IMR-90 (cell line): ENCODE results near the gene ITPK1. TPM values are rescaled to one million over a fixed set of nuclear protein-coding genes. Genes with fewer than 3 reads are reported as not detected.

Experiments used
- ATAC-seq: fragments of 200-7000 bp; cut with Tn5 transposase; 2 replicates; pipeline ENCODE4 v1.9.1; 2020; ENCODE audit warnings: low read depth, mild to moderate bottlenecking, moderate library complexity
- BruUV-seq: library from RNA; stranded (reverse); fragments of 400-500 nt; replicated peaks from 2 replicates; lab custom pipeline; 2021; lab: Mats Ljungman, UMichigan
- CTCF ChIA-PET: fragments of 300-600 bp; formaldehyde crosslinking; extraction: SDS; loops from one replicate; lab custom pipeline; 2021; ENCODE audit warnings: antibody characterized with exemption; lab: Yijun Ruan, JAX
- POLR2A ChIA-PET: fragments of 300-600 bp; sonication (Branson Sonifier 250); formaldehyde crosslinking; loops from one replicate; lab custom pipeline; 2022; ENCODE audit warnings: antibody characterized with exemption; ENCODE audit not compliant: unreplicated experiment; lab: Charles Lee
- DNase-seq: peaks from one replicate; pipeline ENCODE4 v3.0.0; 2013
- H2AFZ ChIP-seq: replicated peaks from 2 replicates; pipeline ENCODE3; 2013; ENCODE audit warnings: low read length, mild to moderate bottlenecking; ENCODE audit not compliant: poor library complexity
- H2AK5ac ChIP-seq: 2 replicates; pipeline ENCODE4 v1.6.1; 2013; ENCODE audit warnings: low read depth, low read length, inconsistent platforms
- H2AK9ac ChIP-seq: replicated peaks from 2 replicates; pipeline ENCODE3; 2013; ENCODE audit warnings: mild to moderate bottlenecking, low read depth, low read length, moderate library complexity; ENCODE audit not compliant: poor library complexity
- H2BK120ac ChIP-seq: 2 replicates; pipeline ENCODE4 v1.6.1; 2013; ENCODE audit warnings: low read depth, low read length, inconsistent platforms
- H2BK15ac ChIP-seq: 3 replicates; pipeline ENCODE4 v1.6.1; 2013; ENCODE audit warnings: low read depth, low read length, inconsistent platforms
- H2BK20ac ChIP-seq: 2 replicates; pipeline ENCODE4 v1.6.1; 2013; ENCODE audit warnings: low read depth, mild to moderate bottlenecking, inconsistent platforms, low read length, moderate library complexity
- H2BK5ac ChIP-seq: 2 replicates; pipeline ENCODE4 v1.6.1; 2013; ENCODE audit warnings: mild to moderate bottlenecking, low read depth, low read length, inconsistent platforms; ENCODE audit not compliant: poor library complexity, severe bottlenecking
- H3K14ac ChIP-seq: replicated peaks from 2 replicates; pipeline ENCODE4 v1.6.1; 2013; ENCODE audit warnings: low read depth, low read length, inconsistent platforms
- H3K18ac ChIP-seq: 2 replicates; pipeline ENCODE4 v1.6.1; 2013; ENCODE audit warnings: low read depth, low read length, control low read depth
- H3K23ac ChIP-seq: 2 replicates; pipeline ENCODE4 v1.6.1; 2013; ENCODE audit warnings: low read depth, low read length, inconsistent platforms
- H3K27ac ChIP-seq: 2 replicates; pipeline ENCODE4 v1.5.1; 2013; ENCODE audit warnings: mild to moderate bottlenecking, control low read depth, low read length; ENCODE audit not compliant: insufficient read depth
- H3K27me3 ChIP-seq: 2 replicates; pipeline ENCODE4 v1.6.1; 2013; ENCODE audit warnings: low read length; ENCODE audit not compliant: control insufficient read depth, insufficient read depth
- H3K36me3 ChIP-seq: 2 replicates; pipeline ENCODE4 v1.6.1; 2013; ENCODE audit warnings: low read length, mixed read lengths; ENCODE audit not compliant: control insufficient read depth, insufficient read depth
- H3K4ac ChIP-seq: 2 replicates; pipeline ENCODE4 v1.6.1; 2013; ENCODE audit warnings: low read depth, low read length, inconsistent platforms
- H3K4me1 ChIP-seq: 2 replicates; pipeline ENCODE4 v1.6.1; 2013; ENCODE audit warnings: low read length, mixed read lengths; ENCODE audit not compliant: control insufficient read depth, insufficient read depth
- H3K4me2 ChIP-seq: 2 replicates; pipeline ENCODE4 v1.6.1; 2013; ENCODE audit warnings: low read depth, mild to moderate bottlenecking, control low read depth, low read length, moderate library complexity
- H3K4me3 ChIP-seq: 2 replicates; pipeline ENCODE4 v1.5.1; 2013; ENCODE audit warnings: low read depth, mild to moderate bottlenecking, control low read depth, low read length, moderate library complexity; ENCODE audit not compliant: insufficient read depth
- H3K56ac ChIP-seq: 2 replicates; pipeline ENCODE4 v1.6.1; 2013; ENCODE audit warnings: low read length, inconsistent platforms; ENCODE audit not compliant: insufficient read depth; ENCODE audit errors: extremely low read depth
- H3K79me1 ChIP-seq, 2 experiments: 2 replicates each; pipeline ENCODE4 v1.6.1; 2013; ENCODE audit warnings: low read length in 2 of 2, inconsistent platforms in 1 of 2, low read depth in 1 of 2
- H3K9ac ChIP-seq: 2 replicates; pipeline ENCODE4 v1.6.1; 2013; ENCODE audit warnings: low read depth, low read length, control low read depth
- H3K9me1 ChIP-seq: 2 replicates; pipeline ENCODE4 v1.6.1; 2013; ENCODE audit warnings: low read length, inconsistent platforms; ENCODE audit not compliant: insufficient read depth
- H3K9me3 ChIP-seq: 2 replicates; pipeline ENCODE4 v1.6.1; 2013; ENCODE audit warnings: low read length; ENCODE audit not compliant: control insufficient read depth, insufficient read depth
- H4K20me1 ChIP-seq: 2 replicates; pipeline ENCODE4 v1.6.1; 2013; ENCODE audit warnings: low read length, inconsistent platforms; ENCODE audit not compliant: insufficient read depth
- H4K5ac ChIP-seq: 2 replicates; pipeline ENCODE4 v1.6.1; 2013; ENCODE audit warnings: mild to moderate bottlenecking, low read depth, low read length, control low read depth
- H4K8ac ChIP-seq, 2 experiments: 2 replicates each; pipeline ENCODE4 v1.6.1; 2013; ENCODE audit warnings: low read depth in 2 of 2, low read length in 2 of 2, control low read depth in 1 of 2, inconsistent platforms in 1 of 2
- H4K91ac ChIP-seq: 2 replicates; pipeline ENCODE4 v1.6.1; 2013; ENCODE audit warnings: low read depth, low read length, inconsistent platforms; ENCODE audit not compliant: insufficient read depth
- CEBPB ChIP-seq: IDR thresholded peaks from 2 replicates; pipeline ENCODE4 v1.6.1; 2012; ENCODE audit warnings: low read depth, low read length, improper control_type of control experiment
- CHD1 ChIP-seq: IDR thresholded peaks from 2 replicates; pipeline ENCODE4 v1.6.1; 2012; ENCODE audit warnings: low read depth, low read length, improper control_type of control experiment
- NFE2L2 ChIP-seq: fragments of 150-350 bp; IDR thresholded peaks from 2 replicates; pipeline ENCODE4 v1.6.1; 2016; ENCODE audit warnings: low read depth, mild to moderate bottlenecking, low read length
- WGBS, 2 experiments: methylation state at CpG; one replicate each; pipeline versions ENCODE4 v1.1.5 to v1.1.7; 2013; ENCODE audit warnings: missing lambda C conversion rate in 2 of 2; ENCODE audit not compliant: insufficient read length in 1 of 2; ENCODE audit errors: extremely low coverage in 2 of 2; 5-methylcytosine and 5-hydroxymethylcytosine counted together
- dilution Hi-C: fragments of 300-500 bp; cut with HindIII; formaldehyde crosslinking; loops from one replicate; pipeline ENCODE4 v1.14.3; 2018; ENCODE audit warnings: low sequenced_read_pairs; ENCODE audit not compliant: unreplicated experiment
- in situ Hi-C: fragments of 300-500 bp; cut with MboI; formaldehyde crosslinking; loops from 3 replicates; pipeline ENCODE4 v1.14.3; 2019; ENCODE audit warnings: low sequenced_read_pairs, inconsistent platforms, mixed read lengths
- intact Hi-C: fragments of 100-400 bp; cut with micrococcal nuclease; formaldehyde crosslinking; loops from 2 replicates; pipeline ENCODE4 v1.10.0; 2022
- polyA plus RNA-seq, 3 experiments: library from polyadenylated mRNA; depleted of rRNA; stranded (reverse); fragments of >200 nt; gene quantifications; 2 replicates each; pipeline ENCODE4 v1.2.3, GENCODE V29; 2012; ENCODE audit warnings: low replicate concordance in 1 of 3
- total RNA-seq: library from RNA; depleted of rRNA; stranded (reverse); fragments of >200 nt; gene quantifications from 2 replicates; pipeline ENCODE4 v1.2.3, GENCODE V29; 2012

The ITPK1 gene
- total and polyA plus RNA-seq, 2 of the 4 experiments (the other 2 are of a cell fraction), result 21.7 to 26.9 TPM

- POLR2A ChIA-PET, result no interaction called here
- H2AK5ac ChIP-seq, result no peak overlapping the region
- WGBS, 2 experiments, result 100% methylated on average over 3 of the region's 8 CpGs; no CpG with 5 or more reads in 1 of the 2 experiments
- H3K23ac ChIP-seq, result no peak overlapping the region
- BruUV-seq, result no TSS peak
- H3K18ac ChIP-seq, result no peak overlapping the region
- H3K9ac ChIP-seq, result no peak overlapping the region
- DNase-seq (no peak), ATAC-seq (no peak)
- no peak overlapping the region for H3K4ac ChIP-seq
- in situ Hi-C loops (no loop called here), dilution Hi-C loops (no loop called here), intact Hi-C loops (no loop called here)
- H2BK120ac ChIP-seq, result no peak overlapping the region
- no peaks in the 10 kb centered on the region for H3K9me3 ChIP-seq
- no peak overlapping the region for H3K14ac ChIP-seq
- H2BK5ac ChIP-seq, result no peak overlapping the region
- no peak overlapping the region for H2AFZ ChIP-seq
- no peak for TF ChIP-seq CHD1
- no peak for TF ChIP-seq CEBPB
- no peak for TF ChIP-seq NFE2L2
- no peak overlapping the region for H3K4me2 ChIP-seq
- H3K79me1 ChIP-seq, result no peaks in the 10 kb centered on the region
- no peaks in the 10 kb centered on the region for H3K9me1 ChIP-seq
- no peak overlapping the region for H3K4me3 ChIP-seq
- H3K36me3 ChIP-seq, result no peaks in the 10 kb centered on the region; the same call in 1 of the 2 replicates
- H4K5ac ChIP-seq, result no peak overlapping the region
- no peak overlapping the region for H2BK20ac ChIP-seq
- no peak overlapping the region for H4K91ac ChIP-seq
- CTCF ChIA-PET, result no interaction called here
- H3K27me3 ChIP-seq, result no peaks in the 10 kb centered on the region
- no peak overlapping the region for H2BK15ac ChIP-seq
- H3K56ac ChIP-seq, result no peak overlapping the region
- H4K20me1 ChIP-seq, result no peaks in the 10 kb centered on the region; the same call in 1 of the 2 replicates
- no peak overlapping the region for H4K8ac ChIP-seq
- H2AK9ac ChIP-seq, result no peak overlapping the region
- H3K27ac ChIP-seq, result no peak overlapping the region
- peaks cover under 1% of the 10 kb centered on the region; the same call in 1 of the 2 replicates for H3K4me1 ChIP-seq
These were observed 124.2 kb downstream of the ITPK1 start for GRCh38 chr14:92991536-92991935.
